K562 (cell line): ENCODE results near the gene MTPN. TPM values are rescaled to one million over a fixed set of nuclear protein-coding genes. Genes with fewer than 3 reads are reported as not detected.

Source experiments
- DEAF1 ChIP-seq: fragments of 450-650 bp; formaldehyde crosslinking; IDR thresholded peaks from 2 replicates; pipeline ENCODE4 v1.4.0; 2020; ENCODE audit warnings: mild to moderate bottlenecking, moderate library complexity
- ERF ChIP-seq: fragments of 450-650 bp; formaldehyde crosslinking; IDR thresholded peaks from 2 replicates; pipeline ENCODE4 v1.4.0; 2020; ENCODE audit warnings: mild to moderate bottlenecking, mixed read lengths
- ESRRB ChIP-seq: fragments of 250-450 bp; sonication (Bioruptor Pico); IDR thresholded peaks from 2 replicates; pipeline ENCODE4 v1.5.0; 2020; ENCODE audit warnings: mild to moderate bottlenecking, moderate library complexity, borderline replicate concordance
- EZH2 ChIP-seq: IDR thresholded peaks from 2 replicates; pipeline ENCODE4 v1.6.1; 2012; ENCODE audit warnings: low read depth, mild to moderate bottlenecking, inconsistent platforms, low read length, borderline replicate concordance
- MAX ChIP-seq: sonication (generic); formaldehyde crosslinking; IDR thresholded peaks from 2 replicates; pipeline ENCODE4 v1.9.0; 2022; ENCODE audit warnings: mild to moderate bottlenecking, missing genetic modification reagents
- MCM3 ChIP-seq: fragments of 450-650 bp; IDR thresholded peaks from 2 replicates; pipeline ENCODE4 v1.6.1; 2016
- NCOR1 ChIP-seq: fragments of 450-650 bp; IDR thresholded peaks from 2 replicates; pipeline ENCODE4 v1.6.1; 2016; ENCODE audit warnings: mild to moderate bottlenecking, moderate library complexity
- RAD21 ChIP-seq, 2 experiments: fragments of 250-450 bp in 1 of 2; fragments of 450-650 bp in 1 of 2; sonication (Bioruptor Pico) in 1 of 2; formaldehyde crosslinking in 1 of 2; IDR thresholded peaks in 1 of 2; conservative IDR thresholded peaks in 1 of 2; 2 replicates each; pipeline versions ENCODE4 v1.4.0 to v1.8.0; 2020 to 2022; ENCODE audit warnings: mild to moderate bottlenecking in 2 of 2, moderate library complexity in 1 of 2
- SIN3B ChIP-seq: fragments of 450-650 bp; IDR thresholded peaks from 2 replicates; pipeline ENCODE4 v1.6.1; 2017; ENCODE audit warnings: low read depth, mild to moderate bottlenecking, moderate library complexity
- SMAD4 ChIP-seq: fragments of 250-450 bp; sonication (Bioruptor Pico); conservative IDR thresholded peaks from 2 replicates; pipeline ENCODE4 v1.8.0; 2021; ENCODE audit warnings: inconsistent platforms, mild to moderate bottlenecking, moderate library complexity
- TARDBP ChIP-seq: fragments of 450-650 bp; IDR thresholded peaks from 2 replicates; pipeline ENCODE4 v1.6.1; 2016
- THAP12 ChIP-seq: fragments of 250-450 bp; sonication (Bioruptor Pico); IDR thresholded peaks from 2 replicates; pipeline ENCODE4 v1.9.0; 2021; ENCODE audit warnings: mild to moderate bottlenecking, inconsistent platforms
- TSHZ1 ChIP-seq: fragments of 250-450 bp; sonication (Bioruptor Pico); IDR thresholded peaks from 2 replicates; pipeline ENCODE4 v1.4.0; 2020; ENCODE audit warnings: mild to moderate bottlenecking, moderate library complexity
- ZFX ChIP-seq: sonication (generic); formaldehyde crosslinking; IDR thresholded peaks from 2 replicates; pipeline ENCODE4 v1.8.0; 2022; ENCODE audit warnings: mild to moderate bottlenecking, missing genetic modification reagents, moderate library complexity
- ZNF253 ChIP-seq: fragments of 250-450 bp; sonication (Bioruptor Pico); conservative IDR thresholded peaks from 2 replicates; pipeline ENCODE4 v1.6.1; 2021; ENCODE audit warnings: mild to moderate bottlenecking
- polyA plus RNA-seq, 8 experiments: library from polyadenylated mRNA; depleted of rRNA in 4 of 8; stranded (reverse) in 5 of 8; unstranded in 3 of 8; fragments of >200 nt; fragmentation: Nextera tagmentation in 2 of 8; fragmentation: Illumina TruSeq in 1 of 8; extraction: Ambion mirVana in 2 of 8; extraction: Trizol in 1 of 8; gene quantifications; 2 replicates each; pipeline versions ENCODE4 v1.2.1 to v1.2.3, GENCODE V29; 2011 to 2014; ENCODE audit warnings: inconsistent platforms in 1 of 8, missing spikeins in 1 of 8
- total RNA-seq, 7 experiments: library from RNA; depleted of rRNA in 6 of 7; stranded (reverse); fragments of >200 nt in 6 of 7; fragmentation: Illumina TruSeq in 2 of 7; extraction: Trizol in 2 of 7; gene quantifications; 2 replicates each; pipeline versions ENCODE4 v1.2.1 to v1.2.3, GENCODE V29; 2011 to 2021; ENCODE audit warnings: low replicate concordance in 1 of 7
- TF ChIP-seq, protein P1 (sequence below): fragments of 250-450 bp; sonication (Bioruptor Pico); IDR thresholded peaks from 2 replicates; pipeline ENCODE4 v1.4.0; 2020
- TF ChIP-seq, protein P2 (sequence below): fragments of 250-450 bp; sonication (Bioruptor Pico); IDR thresholded peaks from 2 replicates; pipeline ENCODE4 v1.8.0; 2022; ENCODE audit warnings: moderate library complexity, mild to moderate bottlenecking, inconsistent platforms
- TF ChIP-seq, protein P3 (sequence below): fragments of 250-450 bp; sonication (Bioruptor Pico); IDR thresholded peaks from 2 replicates; pipeline ENCODE4 v1.6.1; 2021; ENCODE audit warnings: mild to moderate bottlenecking

MTPN gene
- total and polyA plus RNA-seq, 9 of the 15 experiments (the other 6 are each of a cell fraction or from before 2014, with no cell fraction given): 68.5 to 261 (median 156) TPM

DNA sequence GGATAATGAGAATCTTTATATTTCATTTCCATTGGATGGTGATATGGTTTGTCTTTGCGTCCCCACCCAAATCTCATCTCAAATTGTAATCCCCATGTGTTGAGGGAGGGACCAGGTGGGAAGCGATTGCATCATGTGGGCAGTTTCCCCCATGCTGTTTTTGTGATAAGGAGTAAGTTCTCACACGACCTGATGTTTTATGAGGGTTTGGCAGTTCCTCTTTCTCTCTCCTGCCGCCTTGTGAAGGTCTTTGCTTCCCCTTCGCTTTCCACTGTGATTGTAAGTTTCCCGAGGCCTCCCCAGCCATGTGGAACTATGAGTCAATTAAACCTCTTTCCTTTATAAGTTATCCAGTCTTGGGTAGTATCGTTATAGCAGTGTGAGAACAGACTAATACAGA, 59.4 kb downstream of the MTPN start (continued):
- TF ChIP-seq, protein P1, sequence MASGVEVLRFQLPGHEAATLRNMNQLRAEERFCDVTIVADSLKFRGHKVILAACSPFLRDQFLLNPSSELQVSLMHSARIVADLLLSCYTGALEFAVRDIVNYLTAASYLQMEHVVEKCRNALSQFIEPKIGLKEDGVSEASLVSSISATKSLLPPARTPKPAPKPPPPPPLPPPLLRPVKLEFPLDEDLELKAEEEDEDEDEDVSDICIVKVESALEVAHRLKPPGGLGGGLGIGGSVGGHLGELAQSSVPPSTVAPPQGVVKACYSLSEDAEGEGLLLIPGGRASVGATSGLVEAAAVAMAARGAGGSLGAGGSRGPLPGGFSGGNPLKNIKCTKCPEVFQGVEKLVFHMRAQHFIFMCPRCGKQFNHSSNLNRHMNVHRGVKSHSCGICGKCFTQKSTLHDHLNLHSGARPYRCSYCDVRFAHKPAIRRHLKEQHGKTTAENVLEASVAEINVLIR (CRISPR knock-in tag): no peak
- TF ChIP-seq, protein P2, sequence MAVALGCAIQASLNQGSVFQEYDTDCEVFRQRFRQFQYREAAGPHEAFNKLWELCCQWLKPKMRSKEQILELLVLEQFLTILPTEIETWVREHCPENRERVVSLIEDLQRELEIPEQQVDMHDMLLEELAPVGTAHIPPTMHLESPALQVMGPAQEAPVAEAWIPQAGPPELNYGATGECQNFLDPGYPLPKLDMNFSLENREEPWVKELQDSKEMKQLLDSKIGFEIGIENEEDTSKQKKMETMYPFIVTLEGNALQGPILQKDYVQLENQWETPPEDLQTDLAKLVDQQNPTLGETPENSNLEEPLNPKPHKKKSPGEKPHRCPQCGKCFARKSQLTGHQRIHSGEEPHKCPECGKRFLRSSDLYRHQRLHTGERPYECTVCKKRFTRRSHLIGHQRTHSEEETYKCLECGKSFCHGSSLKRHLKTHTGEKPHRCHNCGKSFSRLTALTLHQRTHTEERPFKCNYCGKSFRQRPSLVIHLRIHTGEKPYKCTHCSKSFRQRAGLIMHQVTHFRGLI (CRISPR knock-in tag): no peak
- peak in 1 of 2 experiments; percentile 22; a peak in 1 of 4 replicates for TF ChIP-seq RAD21 (CRISPR knock-in tag; conservative IDR thresholded peaks at IDR 0.05 in 1 of 2, IDR thresholded peaks at IDR 0.05 in 1 of 2)
- TF ChIP-seq DEAF1 (CRISPR knock-in tag): no peak
- TF ChIP-seq THAP12: no peak
- TF ChIP-seq MAX (CRISPR knock-in tag): 0 out of 2 replicates have a peak, but pooled peaks have one; percentile 21
- no peak for TF ChIP-seq TSHZ1 (CRISPR knock-in tag)
- peak; percentile 57; the same call in 1 of the 2 replicates for TF ChIP-seq SMAD4
- no peak for TF ChIP-seq TARDBP
- TF ChIP-seq ERF (CRISPR knock-in tag): no peak
- TF ChIP-seq NCOR1: peak; percentile 38; the same call in 1 of the 2 replicates
- TF ChIP-seq SIN3B: no peak
- TF ChIP-seq, protein P3, sequence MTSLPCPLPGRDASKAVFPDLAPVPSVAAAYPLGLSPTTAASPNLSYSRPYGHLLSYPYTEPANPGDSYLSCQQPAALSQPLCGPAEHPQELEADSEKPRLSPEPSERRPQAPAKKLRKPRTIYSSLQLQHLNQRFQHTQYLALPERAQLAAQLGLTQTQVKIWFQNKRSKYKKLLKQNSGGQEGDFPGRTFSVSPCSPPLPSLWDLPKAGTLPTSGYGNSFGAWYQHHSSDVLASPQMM (CRISPR knock-in tag): no peak
- no peak for TF ChIP-seq ESRRB (CRISPR knock-in tag)
- TF ChIP-seq ZFX: no peak
- TF ChIP-seq ZNF253: no peak
- TF ChIP-seq EZH2: no peak
- no peak for TF ChIP-seq MCM3
